Peyer's patch (tissue), 4 donors: ENCODE results near the gene VAPA.

ENCODE experiments used
- CTCF ChIP-seq, 6 experiments: fragments of 450-650 bp in 4 of 6; fragments of 200-600 bp in 2 of 6; sonication (generic) in 1 of 6; IDR thresholded peaks; one replicate each; pipeline ENCODE4 v1.5.1; 2017 to 2019; ENCODE audit warnings: antibody characterized with exemption in 6 of 6, mild to moderate bottlenecking in 3 of 6, moderate library complexity in 1 of 6
- POLR2A ChIP-seq, 2 donors: fragments of 450-650 bp; IDR thresholded peaks; one replicate each; pipeline ENCODE4 v1.5.1; 2017; ENCODE audit warnings: antibody characterized with exemption in 2 of 2, mild to moderate bottlenecking in 2 of 2, moderate library complexity in 2 of 2

- TF ChIP-seq CTCF (IDR thresholded peaks at IDR 0.05) (no peak), POLR2A (IDR thresholded peaks at IDR 0.05) (no peak)
Measured at GRCh38 chr18:9992300-9992972, 78.6 kb downstream of the VAPA start.
